H1 (cell line): ENCODE results near the gene ATXN7. TPM values are rescaled to one million over a fixed set of nuclear protein-coding genes. Genes with fewer than 3 reads are reported as not detected.

ENCODE experiments used
- CTCF ChIA-PET: fragments of 300-600 bp; sonication (Branson Sonifier 250); formaldehyde crosslinking; loops from one replicate; lab custom pipeline; 2021; ENCODE audit not compliant: partially characterized antibody; lab: Charles Lee
- POLR2A ChIA-PET: fragments of 300-600 bp; sonication (Branson Sonifier 250); formaldehyde crosslinking; loops from one replicate; lab custom pipeline; 2021; ENCODE audit warnings: inconsistent platforms; ENCODE audit not compliant: partially characterized antibody; lab: Charles Lee
- DNase-seq, 2 experiments: peaks; one replicate each; pipeline versions ENCODE4 v3.0.0 to v3.0.0-alpha.2; 2010 to 2022; ENCODE audit warnings: low spot score in 2 of 2, low read depth in 1 of 2, mixed read lengths in 1 of 2
- FAIRE-seq: peaks from 2 replicates; lab custom pipeline; 2011; peaks lifted over from hg19 to GRCh38; lab: Jason Lieb, UNC
- H2AFZ ChIP-seq: 2 replicates; pipeline ENCODE4 v1.8.1; 2012; ENCODE audit warnings: low read length, inconsistent platforms
- H2AK5ac ChIP-seq: 2 replicates; pipeline ENCODE4 v1.6.1; 2013; ENCODE audit warnings: low read depth, low read length
- H2BK120ac ChIP-seq: replicated peaks from 2 replicates; pipeline ENCODE3; 2013; ENCODE audit warnings: low read depth, low read length, inconsistent platforms
- H2BK12ac ChIP-seq: 2 replicates; pipeline ENCODE4 v1.6.1; 2013; ENCODE audit warnings: low read depth, low read length
- H2BK15ac ChIP-seq: 2 replicates; pipeline ENCODE4 v1.6.1; 2013; ENCODE audit warnings: low read length
- H2BK20ac ChIP-seq: 2 replicates; pipeline ENCODE4 v1.6.1; 2013; ENCODE audit warnings: low read length
- H2BK5ac ChIP-seq: 2 replicates; pipeline ENCODE4 v1.6.1; 2013; ENCODE audit warnings: low read depth, low read length
- H3K14ac ChIP-seq: 2 replicates; pipeline ENCODE4 v1.6.1; 2013; ENCODE audit warnings: inconsistent platforms; ENCODE audit not compliant: insufficient read length
- H3K18ac ChIP-seq: 2 replicates; pipeline ENCODE4 v1.6.1; 2013; ENCODE audit warnings: low read length; ENCODE audit errors: extremely low read depth
- H3K23ac ChIP-seq: 2 replicates; pipeline ENCODE4 v1.6.1; 2013; ENCODE audit warnings: inconsistent platforms; ENCODE audit not compliant: insufficient read length
- H3K23me2 ChIP-seq: 2 replicates; pipeline ENCODE4 v1.6.1; 2013; ENCODE audit warnings: low read depth, low read length
- H3K27ac ChIP-seq: 2 replicates; pipeline ENCODE4 v1.6.1; 2011; ENCODE audit warnings: low read depth, low read length, inconsistent platforms
- H3K27me3 ChIP-seq, 4 experiments: replicated peaks in 1 of 4; 1 replicate in 1 of 4; 2 replicates in 3 of 4; pipeline versions ENCODE4 v1.6.1 to v1.8.1; 2011 to 2013; ENCODE audit warnings: low read length in 3 of 4, mild to moderate bottlenecking in 3 of 4, inconsistent platforms in 2 of 4, mixed read lengths in 2 of 4, moderate library complexity in 1 of 4; ENCODE audit not compliant: control insufficient read depth in 3 of 4, insufficient read depth in 3 of 4; ENCODE audit errors: extremely low read depth in 1 of 4
- H3K36me3 ChIP-seq, 4 experiments: 2 replicates each; pipeline versions ENCODE4 v1.6.1 to v1.8.1; 2011 to 2013; ENCODE audit warnings: mild to moderate bottlenecking in 4 of 4, low read length in 3 of 4, moderate library complexity in 2 of 4, control low read depth in 1 of 4, inconsistent platforms in 1 of 4; ENCODE audit not compliant: insufficient read depth in 4 of 4, control insufficient read depth in 2 of 4
- H3K4ac ChIP-seq: replicated peaks from 2 replicates; pipeline ENCODE3; 2013; ENCODE audit warnings: low read length, low read depth, mixed read lengths, inconsistent platforms; ENCODE audit not compliant: insufficient read length
- H3K4me1 ChIP-seq, 4 experiments: replicated peaks in 1 of 4; 1 replicate in 1 of 4; 2 replicates in 3 of 4; pipeline versions ENCODE4 v1.6.1 to v1.8.1; 2011 to 2013; ENCODE audit warnings: low read length in 3 of 4, inconsistent platforms in 2 of 4, mixed read lengths in 1 of 4; ENCODE audit not compliant: insufficient read depth in 4 of 4, control insufficient read depth in 3 of 4
- H3K4me2 ChIP-seq, 2 experiments: 2 replicates each; pipeline versions ENCODE4 v1.6.1 to v1.8.1; 2011 to 2013; ENCODE audit warnings: low read depth in 2 of 2, low read length in 2 of 2, control low read depth in 1 of 2, inconsistent platforms in 1 of 2, mild to moderate bottlenecking in 1 of 2; ENCODE audit not compliant: insufficient read depth in 1 of 2
- H3K4me3 ChIP-seq, 4 experiments: fragments of 200-600, 300-600 bp in 1 of 4; sonication (generic), shearing (Covaris generic), sonication (Bioruptor Twin) in 1 of 4; 2 replicates each; pipeline versions ENCODE4 v1.5.1 to v1.8.1; 2011 to 2016; ENCODE audit warnings: low read length in 4 of 4, low read depth in 3 of 4, control low read depth in 2 of 4, inconsistent platforms in 2 of 4, mild to moderate bottlenecking in 2 of 4, mixed read lengths in 1 of 4, moderate library complexity in 1 of 4; ENCODE audit not compliant: insufficient read depth in 2 of 4; ENCODE audit errors: extremely low read depth in 1 of 4
- H3K56ac ChIP-seq: replicated peaks from 2 replicates; pipeline ENCODE3; 2013; ENCODE audit warnings: low read depth, mild to moderate bottlenecking, mixed read lengths, low read length, inconsistent platforms; ENCODE audit not compliant: insufficient read length
- H3K79me1 ChIP-seq: 2 replicates; pipeline ENCODE4 v1.6.1; 2013; ENCODE audit warnings: low read depth, low read length, control low read depth
- H3K79me2 ChIP-seq, 2 experiments: 2 replicates each; pipeline versions ENCODE4 v1.6.1 to v1.8.1; 2012 to 2013; ENCODE audit warnings: low read length in 2 of 2, mild to moderate bottlenecking in 2 of 2, inconsistent platforms in 1 of 2; ENCODE audit not compliant: insufficient read depth in 2 of 2, control insufficient read depth in 1 of 2
- H3K9ac ChIP-seq, 4 experiments: replicated peaks in 1 of 4; 1 replicate in 1 of 4; 2 replicates in 3 of 4; pipeline versions ENCODE4 v1.6.1 to v1.8.1; 2011 to 2013; ENCODE audit warnings: low read depth in 3 of 4, low read length in 3 of 4, control low read depth in 2 of 4, mild to moderate bottlenecking in 2 of 4, moderate library complexity in 2 of 4, inconsistent platforms in 1 of 4; ENCODE audit errors: extremely low read depth in 1 of 4
- H3K9me3 ChIP-seq, 2 experiments: 2 replicates each; pipeline versions ENCODE4 v1.6.1 to v1.8.1; 2012 to 2013; ENCODE audit warnings: mild to moderate bottlenecking in 2 of 2, moderate library complexity in 2 of 2, control low read depth in 1 of 2, inconsistent platforms in 1 of 2, low read depth in 1 of 2, low read length in 1 of 2, mixed read lengths in 1 of 2; ENCODE audit not compliant: insufficient read depth in 2 of 2
- H4K20me1 ChIP-seq, 2 experiments: replicated peaks in 1 of 2; 2 replicates each; pipeline versions ENCODE3 to v1.8.1; 2011 to 2013; ENCODE audit warnings: inconsistent platforms in 2 of 2, low read length in 2 of 2, mild to moderate bottlenecking in 1 of 2; ENCODE audit not compliant: insufficient read depth in 2 of 2, control insufficient read depth in 1 of 2
- H4K5ac ChIP-seq: 2 replicates; pipeline ENCODE4 v1.6.1; 2013; ENCODE audit warnings: low read length, low read depth, mixed read lengths, inconsistent platforms; ENCODE audit not compliant: insufficient read length
- H4K8ac ChIP-seq: 2 replicates; pipeline ENCODE4 v1.8.0; 2013; ENCODE audit warnings: mild to moderate bottlenecking, moderate library complexity, low read length, inconsistent platforms; ENCODE audit not compliant: insufficient read depth; ENCODE audit errors: extremely low read depth
- H4K91ac ChIP-seq: replicated peaks from 2 replicates; pipeline ENCODE3; 2013; ENCODE audit warnings: low read length, mixed read lengths, inconsistent platforms; ENCODE audit not compliant: insufficient read length
- ASH2L ChIP-seq: fragments of 200-600, 300-600 bp; sonication (generic); IDR thresholded peaks from one replicate; pipeline ENCODE4 v1.7.1; 2017; ENCODE audit warnings: low read length
- PHF8 ChIP-seq: fragments of 200-600 bp; sonication (generic); conservative IDR thresholded peaks from 2 replicates; pipeline ENCODE4 v1.7.1; 2012; ENCODE audit warnings: low read depth, mild to moderate bottlenecking, inconsistent platforms, low read length, moderate library complexity
- TEAD4 ChIP-seq: IDR thresholded peaks from 2 replicates; pipeline ENCODE4 v1.6.1; 2012; ENCODE audit warnings: low read depth, low read length, inconsistent platforms, mixed read lengths
- WGBS, 2 experiments: shearing (Covaris generic) in 1 of 2; methylation state at CpG; one replicate each; pipeline versions ENCODE4 v1.1.6 to v1.1.7; 2013 to 2015; ENCODE audit warnings: low lambda C conversion rate in 2 of 2, mixed read lengths in 2 of 2, inconsistent platforms in 1 of 2, low coverage in 1 of 2, missing lambda C conversion rate in 1 of 2; ENCODE audit not compliant: insufficient replicate concordance in 2 of 2, insufficient coverage in 1 of 2, insufficient read length in 1 of 2; ENCODE audit errors: extremely low coverage in 1 of 2, missing lambda C conversion rate in 1 of 2; 5-methylcytosine and 5-hydroxymethylcytosine counted together
- polyA plus RNA-seq, 7 experiments: library from polyadenylated mRNA; depleted of rRNA in 3 of 7; stranded (reverse) in 5 of 7; unstranded in 2 of 7; fragments of >200 nt in 5 of 7; fragments of 200-250 nt in 2 of 7; gene quantifications; 1 replicate in 5 of 7; 2 replicates in 1 of 7; 4 replicates in 1 of 7; pipeline versions ENCODE4 v1.2.1 to v1.2.3, GENCODE V29; 2011 to 2013; ENCODE audit warnings: missing spikeins in 2 of 7, mixed read lengths in 2 of 7
- small RNA-seq: library from polyadenylated mRNA; stranded (forward); fragments of <200 nt; extraction: miRNeasy Mini kit (QIAGEN cat#:217004); gene quantifications from one replicate; pipeline ENCODE3, GENCODE V24; 2013; ENCODE audit not compliant: insufficient read depth
- total RNA-seq: library from RNA; stranded (reverse); fragmentation: NEBNext Ultra II Directional; extraction: Animal tissue kit (Norgen Biotek cat#: 25700); gene quantifications from 2 replicates; pipeline ENCODE4 v1.2.1, GENCODE V29; 2021

The ATXN7 gene
- total and polyA plus RNA-seq, 2 of the 8 experiments (the other 6 are each of a cell fraction or from before 2014, with no cell fraction given), result 15.5 to 16.8 TPM

GRCh38 chr3:64049832-64050231 is 186.2 kb downstream of the ATXN7 start:
- ChIA-PET CTCF (interaction anchor here (0.8 to 1.8 kb wide), 5 partner anchors 12 to 434 kb away, joined by 3 to 4 read pairs (median 3); no protein-coding TSS in a partner anchor), POLR2A (interaction anchor here (0.6 kb wide), 1 partner anchor 16 kb away, joined by 5 read pairs; no protein-coding TSS in a partner anchor)

More at GRCh38 chr3:64049832-64050231, 186.2 kb downstream of the ATXN7 start:
- Histone ChIP-seq H3K27ac (no peak overlapping the region), H3K36me3 (no peaks in the 10 kb centered on the region), H3K9me3 (no peaks in the 10 kb centered on the region), H3K4me1 (peaks cover 3 to 26% (median 19%) of the 10 kb centered on the region in 4 experiments; a peak in 6 of 7 replicates), H2AK5ac (no peak overlapping the region), H2BK120ac (no peak overlapping the region), H3K4me2 (peak overlapping the region in 1 of 2 experiments; percentile 4; a peak in 1 of 4 replicates), H2BK20ac (no peak overlapping the region), H3K9ac (no peak overlapping the region), H3K27me3 (no peaks in the 10 kb centered on the region), H4K20me1 (no peaks in the 10 kb centered on the region), H3K4me3 (no peak overlapping the region), H4K8ac (no peak overlapping the region), H3K23me2 (no peaks in the 10 kb centered on the region), H3K23ac (no peak overlapping the region), H2AFZ (no peak overlapping the region), H2BK5ac (no peak overlapping the region), H3K79me1 (no peaks in the 10 kb centered on the region), H3K4ac (no peak overlapping the region), H3K18ac (peak overlapping the region; percentile 73; the same call in 1 of the 2 replicates), H3K56ac (no peak overlapping the region), H2BK15ac (no peak overlapping the region), H2BK12ac (no peak overlapping the region), H3K14ac (no peak overlapping the region), H4K91ac (no peak overlapping the region), H3K79me2 (no peaks in the 10 kb centered on the region), H4K5ac (no peak overlapping the region)
- WGBS, 2 experiments, result 32% methylated on average over 4 of the region's 4 CpGs; no CpG with 5 or more reads in 1 of the 2 experiments
- DNase-seq (peak in 1 of 2 experiments; percentile 44), FAIRE-seq (peak; percentile 97)
- no peak for TF ChIP-seq PHF8
- peak; percentile 21; the same call in 1 of the 2 replicates for TF ChIP-seq TEAD4
- peak; percentile 23 for TF ChIP-seq ASH2L

Small RNA genes lying within 50 kb of the gene (small RNA-seq; reads per million reads assigned to genes)
- gene SCAANT1, result not detected

Other genes starting within 250 kb of the ATXN7 start
- not detected in 2 replicates for gene SNTN, start 211.2 kb upstream of the ATXN7 start, total RNA-seq
- not detected in 2 replicates for gene SNTN, start 211.2 kb upstream of the ATXN7 start, polyA plus RNA-seq (2011; rRNA removed)
- not detected in 2 replicates for gene C3orf49, start 44.6 kb upstream of the ATXN7 start, total RNA-seq
- gene C3orf49, start 44.6 kb upstream of the ATXN7 start, polyA plus RNA-seq (2011; rRNA removed), result not detected in 2 replicates
- gene THOC7, start 62 bp upstream of the ATXN7 start, total RNA-seq, result 69.5 and 74.0 TPM in 2 replicates
- 9.0 and 18.7 TPM in 2 replicates for gene THOC7, start 62 bp upstream of the ATXN7 start, polyA plus RNA-seq (2011; rRNA removed)
- gene SCAANT1, start 48.5 kb downstream of the ATXN7 start, total RNA-seq, result not detected in 2 replicates
- not detected in 2 replicates for gene SCAANT1, start 48.5 kb downstream of the ATXN7 start, polyA plus RNA-seq (2011; rRNA removed)
- gene PSMD6, start 159.6 kb downstream of the ATXN7 start, total RNA-seq, result 99.6 and 104 TPM in 2 replicates
- 31.9 and 43.7 TPM in 2 replicates for gene PSMD6, start 159.6 kb downstream of the ATXN7 start, polyA plus RNA-seq (2011; rRNA removed)